ENCODE data around the gene EPB41. TPM values are rescaled to one million over a fixed set of nuclear protein-coding genes. Genes with fewer than 3 reads are reported as not detected.

The EPB41 gene
- total RNA-seq, 1 donor from 2014 or later = 82.6 TPM

DNA sequence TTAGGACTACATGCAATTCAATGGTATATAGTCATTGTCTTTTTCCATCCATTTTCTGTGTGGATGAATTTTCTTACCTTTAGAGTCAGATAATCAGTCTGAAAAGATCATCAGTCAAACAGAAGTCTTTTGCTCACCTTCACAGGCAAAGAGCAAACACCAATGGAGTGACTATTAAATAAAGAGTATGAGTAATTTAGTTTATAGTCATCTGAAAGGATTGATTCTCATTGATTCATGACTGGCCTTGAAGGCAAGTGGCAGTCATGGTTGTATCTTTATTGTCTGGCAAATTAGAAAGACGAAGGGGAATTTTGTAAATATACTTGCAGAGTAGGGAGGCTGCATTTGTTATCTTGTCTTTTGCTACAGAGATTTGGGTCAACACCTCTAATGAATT lies 89.9 kb downstream of the EPB41 start:
- H3K4me3 Mint-ChIP-seq (ENCODE audit: unreplicated experiment) = no peak overlapping the region
- no peak for DNase-seq (ENCODE audit: low spot score)
- TF ChIP-seq, protein P1, sequence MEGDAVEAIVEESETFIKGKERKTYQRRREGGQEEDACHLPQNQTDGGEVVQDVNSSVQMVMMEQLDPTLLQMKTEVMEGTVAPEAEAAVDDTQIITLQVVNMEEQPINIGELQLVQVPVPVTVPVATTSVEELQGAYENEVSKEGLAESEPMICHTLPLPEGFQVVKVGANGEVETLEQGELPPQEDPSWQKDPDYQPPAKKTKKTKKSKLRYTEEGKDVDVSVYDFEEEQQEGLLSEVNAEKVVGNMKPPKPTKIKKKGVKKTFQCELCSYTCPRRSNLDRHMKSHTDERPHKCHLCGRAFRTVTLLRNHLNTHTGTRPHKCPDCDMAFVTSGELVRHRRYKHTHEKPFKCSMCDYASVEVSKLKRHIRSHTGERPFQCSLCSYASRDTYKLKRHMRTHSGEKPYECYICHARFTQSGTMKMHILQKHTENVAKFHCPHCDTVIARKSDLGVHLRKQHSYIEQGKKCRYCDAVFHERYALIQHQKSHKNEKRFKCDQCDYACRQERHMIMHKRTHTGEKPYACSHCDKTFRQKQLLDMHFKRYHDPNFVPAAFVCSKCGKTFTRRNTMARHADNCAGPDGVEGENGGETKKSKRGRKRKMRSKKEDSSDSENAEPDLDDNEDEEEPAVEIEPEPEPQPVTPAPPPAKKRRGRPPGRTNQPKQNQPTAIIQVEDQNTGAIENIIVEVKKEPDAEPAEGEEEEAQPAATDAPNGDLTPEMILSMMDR (IDR thresholded peaks at IDR 0.05; ENCODE audit: unreplicated experiment) = no peak
- H3K36me3 Mint-ChIP-seq (ENCODE audit: low read depth, unreplicated experiment) = peaks cover 15% of the 10 kb centered on the region
- no peak overlapping the region for H3K27ac Mint-ChIP-seq (ENCODE audit: unreplicated experiment)
- H3K27me3 Mint-ChIP-seq (ENCODE audit: unreplicated experiment) = no peaks in the 10 kb centered on the region
- peaks cover 21% of the 10 kb centered on the region for H3K4me1 Mint-ChIP-seq (ENCODE audit: unreplicated experiment)
- H3K9me3 Mint-ChIP-seq (ENCODE audit: unreplicated experiment) = no peaks in the 10 kb centered on the region

DNA sequence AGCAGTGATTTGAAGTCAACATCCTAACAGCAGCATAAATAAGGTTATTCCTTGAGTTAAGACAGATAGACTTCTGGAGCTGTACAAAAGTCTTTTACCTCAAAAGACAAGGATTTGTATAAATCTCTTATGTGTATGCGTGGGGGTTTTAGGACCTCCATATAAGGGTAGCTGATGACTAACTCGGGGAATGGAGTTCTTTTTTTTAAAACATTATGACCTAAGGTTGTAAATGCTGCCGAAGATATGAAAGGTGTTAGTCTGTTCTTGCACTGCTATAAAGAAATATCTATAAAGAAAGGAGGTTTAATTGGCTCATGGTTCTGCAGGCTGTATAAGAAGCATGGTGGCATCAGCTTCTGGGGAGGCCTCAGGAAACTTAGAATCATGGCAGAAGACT lies 90.4 kb downstream of the EPB41 start:
- no peaks in the 10 kb centered on the region for H3K9me3 Mint-ChIP-seq (ENCODE audit: unreplicated experiment)
- no peak overlapping the region for H3K4me3 Mint-ChIP-seq (ENCODE audit: unreplicated experiment)
- peaks cover 15% of the 10 kb centered on the region for H3K36me3 Mint-ChIP-seq (ENCODE audit: low read depth, unreplicated experiment)
- no peak for DNase-seq (ENCODE audit: low spot score)
- H3K27me3 Mint-ChIP-seq (ENCODE audit: unreplicated experiment) = no peaks in the 10 kb centered on the region
- H3K4me1 Mint-ChIP-seq (ENCODE audit: unreplicated experiment) = peaks cover 21% of the 10 kb centered on the region
- no peak overlapping the region for H3K27ac Mint-ChIP-seq (ENCODE audit: unreplicated experiment)
- TF ChIP-seq, protein P1 (IDR thresholded peaks at IDR 0.05; ENCODE audit: unreplicated experiment) = no peak

DNA sequence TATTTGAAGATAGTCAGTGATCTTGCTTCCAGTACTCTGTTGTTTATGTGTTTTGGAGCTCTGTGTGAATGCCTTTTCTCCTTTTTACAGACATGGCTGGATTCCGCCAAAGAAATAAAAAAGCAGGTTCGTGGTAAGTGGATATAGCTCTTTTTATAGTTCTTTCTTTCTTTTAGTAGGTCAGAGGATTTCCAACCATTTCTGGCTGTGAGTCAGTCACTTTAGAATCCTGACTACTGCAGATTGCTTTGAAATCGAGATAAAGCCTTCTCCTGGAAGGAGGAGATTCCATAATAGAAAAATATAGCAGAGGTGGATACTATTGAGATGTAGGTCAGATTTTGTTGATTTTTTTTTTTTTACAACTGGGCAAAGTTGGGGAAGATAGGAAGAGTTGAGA lies 97.4 kb downstream of the EPB41 start:
- Mint-ChIP-seq H3K4me3 (ENCODE audit: unreplicated experiment) (no peak overlapping the region), H3K27me3 (ENCODE audit: unreplicated experiment) (peaks cover 1% of the 10 kb centered on the region), H3K27ac (ENCODE audit: unreplicated experiment) (no peak overlapping the region), H3K9me3 (ENCODE audit: unreplicated experiment) (no peaks in the 10 kb centered on the region), H3K4me1 (ENCODE audit: unreplicated experiment) (peaks cover 7% of the 10 kb centered on the region), H3K36me3 (ENCODE audit: low read depth, unreplicated experiment) (peaks cover 9% of the 10 kb centered on the region)
- TF ChIP-seq, protein P1 (IDR thresholded peaks at IDR 0.05; ENCODE audit: unreplicated experiment) = no peak
- no peak for DNase-seq (ENCODE audit: low spot score)

DNA sequence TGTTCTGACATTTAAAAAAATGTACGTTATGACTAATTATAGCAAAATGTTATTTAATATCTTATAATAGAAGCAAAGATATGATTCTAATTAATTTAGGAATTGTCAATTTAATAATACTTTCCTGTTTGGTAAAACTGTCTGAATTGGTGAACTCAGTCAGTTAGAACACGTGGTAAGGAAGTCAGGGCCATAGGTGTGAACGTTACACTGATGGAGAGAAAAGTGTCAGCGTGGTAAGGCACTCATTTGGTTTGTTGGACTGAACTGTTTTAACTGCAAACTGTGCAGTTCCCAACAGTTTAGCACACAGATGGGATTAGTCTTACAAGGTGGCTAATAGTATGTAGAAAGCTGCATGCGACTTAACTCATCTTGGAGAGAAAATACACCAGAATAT lies 102.9 kb downstream of the EPB41 start:
- TF ChIP-seq, protein P1 (IDR thresholded peaks at IDR 0.05; ENCODE audit: unreplicated experiment) = no peak
- Mint-ChIP-seq H3K27me3 (ENCODE audit: unreplicated experiment) (no peaks in the 10 kb centered on the region), H3K9me3 (ENCODE audit: unreplicated experiment) (no peaks in the 10 kb centered on the region), H3K27ac (ENCODE audit: unreplicated experiment) (no peak overlapping the region), H3K4me1 (ENCODE audit: unreplicated experiment) (no peaks in the 10 kb centered on the region), H3K36me3 (ENCODE audit: low read depth, unreplicated experiment) (no peaks in the 10 kb centered on the region), H3K4me3 (ENCODE audit: unreplicated experiment) (no peak overlapping the region)
- DNase-seq (ENCODE audit: low spot score) = no peak

DNA sequence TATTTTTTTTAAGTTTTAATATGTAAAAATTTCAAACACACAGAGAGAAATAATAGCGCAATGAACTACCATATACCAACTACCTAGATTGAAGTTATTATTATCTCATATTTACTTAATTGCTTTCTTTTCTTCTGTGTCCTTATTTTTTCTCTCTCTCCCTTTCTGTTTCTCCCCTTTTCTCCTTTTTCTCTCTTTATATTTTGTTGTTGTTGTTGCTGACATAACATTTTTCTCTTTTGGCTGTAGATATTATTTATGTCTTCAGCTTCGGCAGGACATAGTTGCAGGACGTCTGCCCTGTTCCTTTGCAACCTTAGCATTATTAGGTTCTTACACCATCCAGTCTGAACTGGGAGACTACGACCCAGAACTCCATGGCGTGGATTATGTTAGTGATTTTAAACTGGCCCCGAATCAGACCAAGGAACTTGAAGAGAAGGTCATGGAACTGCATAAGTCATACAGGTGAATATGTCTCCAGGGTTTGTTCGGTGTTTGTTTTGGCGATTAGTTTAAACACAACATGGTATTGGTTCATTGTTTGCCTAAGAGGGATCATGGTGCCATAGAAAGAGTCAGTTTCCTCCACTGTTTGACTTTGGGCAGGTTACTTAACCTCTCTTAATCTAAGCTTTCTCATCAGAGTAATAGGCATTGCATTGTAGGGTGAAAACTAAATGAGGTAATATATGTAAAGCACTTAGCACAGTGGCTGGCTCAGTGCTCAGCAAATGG lies 103.8 kb downstream of the EPB41 start:
- Mint-ChIP-seq H3K36me3 (ENCODE audit: low read depth, unreplicated experiment) (no peaks in the 10 kb centered on the region), H3K4me1 (ENCODE audit: unreplicated experiment) (no peaks in the 10 kb centered on the region), H3K9me3 (ENCODE audit: unreplicated experiment) (no peaks in the 10 kb centered on the region), H3K27me3 (ENCODE audit: unreplicated experiment) (no peaks in the 10 kb centered on the region), H3K4me3 (ENCODE audit: unreplicated experiment) (no peak overlapping the region), H3K27ac (ENCODE audit: unreplicated experiment) (no peak overlapping the region)
- TF ChIP-seq, protein P1 (IDR thresholded peaks at IDR 0.05; ENCODE audit: unreplicated experiment) = no peak
- no peak for DNase-seq (ENCODE audit: low spot score)

Data from endothelial cell (in vitro differentiated cells).